GM12892 (cell line): ENCODE data around the gene TACC2.

Experiments used
- DNase-seq: peaks from one replicate; pipeline ENCODE4 v3.0.0; 2011; ENCODE audit not compliant: insufficient read length
- FAIRE-seq: peaks from 2 replicates; lab custom pipeline; 2011; peaks lifted over from hg19 to GRCh38; lab: Jason Lieb, UNC
- POLR2A ChIP-seq: IDR thresholded peaks from 2 replicates; pipeline ENCODE4 v1.6.1; 2011; ENCODE audit warnings: low read depth, low read length, control low read depth
- POLR2AphosphoS5 ChIP-seq: IDR thresholded peaks from 2 replicates; pipeline ENCODE4 v1.6.1; 2011; ENCODE audit warnings: low read depth, low read length, control low read depth
- TAF1 ChIP-seq: IDR thresholded peaks from 2 replicates; pipeline ENCODE4 v1.6.1; 2011; ENCODE audit warnings: low read depth, mild to moderate bottlenecking, control low read depth, low read length, borderline replicate concordance

TACC2 gene

DNA sequence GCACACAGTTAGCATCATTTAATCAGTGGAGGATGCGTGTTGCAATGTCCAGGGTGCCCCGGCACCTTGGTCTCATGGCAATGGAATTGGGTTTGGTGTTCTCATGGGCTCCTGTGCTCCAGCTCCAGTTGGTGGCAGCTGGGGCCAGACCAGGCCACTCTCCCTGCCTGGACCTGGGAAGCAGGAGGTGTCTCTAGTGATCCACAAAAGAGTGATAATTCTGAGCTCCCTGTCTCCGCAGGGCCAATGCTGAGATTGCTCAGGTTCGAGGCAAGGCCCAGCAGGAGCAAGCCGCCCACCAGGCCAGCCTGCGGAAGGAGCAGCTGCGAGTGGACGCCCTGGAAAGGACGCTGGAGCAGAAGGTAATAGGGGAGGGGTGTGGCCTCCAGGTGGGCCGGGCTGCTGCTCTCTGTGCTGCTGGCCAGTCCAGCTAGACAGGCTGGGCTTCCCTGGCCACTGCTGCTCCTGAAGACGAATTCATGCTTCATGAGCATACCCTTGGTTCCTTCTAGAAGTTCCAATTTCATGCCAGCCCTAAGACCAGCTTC is 260.4 kb downstream of the TACC2 start:
- FAIRE-seq = no peak
- TF ChIP-seq POLR2AphosphoS5 (no peak), TAF1 (no peak), POLR2A (no peak)
- no peak for DNase-seq

DNA sequence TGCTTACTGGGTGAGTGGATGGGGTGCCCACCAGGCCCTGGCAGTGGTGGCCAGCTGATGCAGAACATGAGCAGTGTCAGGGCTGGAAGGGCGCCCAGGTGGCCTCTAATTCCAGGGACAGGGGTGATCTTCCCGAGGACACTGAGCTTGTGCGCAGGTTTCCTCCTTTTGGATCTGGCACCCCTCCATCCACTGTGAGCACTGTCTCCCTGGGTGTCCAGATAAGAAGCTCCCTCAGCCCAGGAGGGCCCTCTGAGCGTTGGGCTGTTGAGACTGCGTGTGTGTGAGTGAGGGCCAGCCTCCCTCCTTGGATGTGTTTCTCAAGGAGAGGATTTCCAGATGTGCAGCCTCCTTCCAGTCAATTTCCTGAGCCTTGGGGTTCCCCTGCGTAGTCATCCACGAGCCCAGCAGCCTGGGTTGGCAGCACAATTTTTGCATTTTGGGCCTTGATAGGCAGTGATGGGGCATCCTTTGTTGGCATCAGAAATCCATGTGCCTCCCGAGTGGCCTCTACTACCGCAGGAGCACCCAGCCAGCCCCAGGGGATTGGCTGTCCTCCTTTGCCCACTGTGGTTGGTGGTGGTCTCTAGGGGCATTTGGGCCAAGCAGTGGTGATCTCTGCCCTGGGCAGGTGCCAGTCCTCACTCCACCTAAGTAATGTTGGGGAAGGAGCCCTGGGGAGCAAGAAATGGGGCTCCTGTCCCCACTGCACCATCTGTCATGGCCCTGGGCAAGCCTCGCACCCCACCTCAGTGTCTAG is 261.2 kb downstream of the TACC2 start:
- TF ChIP-seq TAF1 (no peak), POLR2AphosphoS5 (no peak), POLR2A (no peak)
- no peak for FAIRE-seq

DNA sequence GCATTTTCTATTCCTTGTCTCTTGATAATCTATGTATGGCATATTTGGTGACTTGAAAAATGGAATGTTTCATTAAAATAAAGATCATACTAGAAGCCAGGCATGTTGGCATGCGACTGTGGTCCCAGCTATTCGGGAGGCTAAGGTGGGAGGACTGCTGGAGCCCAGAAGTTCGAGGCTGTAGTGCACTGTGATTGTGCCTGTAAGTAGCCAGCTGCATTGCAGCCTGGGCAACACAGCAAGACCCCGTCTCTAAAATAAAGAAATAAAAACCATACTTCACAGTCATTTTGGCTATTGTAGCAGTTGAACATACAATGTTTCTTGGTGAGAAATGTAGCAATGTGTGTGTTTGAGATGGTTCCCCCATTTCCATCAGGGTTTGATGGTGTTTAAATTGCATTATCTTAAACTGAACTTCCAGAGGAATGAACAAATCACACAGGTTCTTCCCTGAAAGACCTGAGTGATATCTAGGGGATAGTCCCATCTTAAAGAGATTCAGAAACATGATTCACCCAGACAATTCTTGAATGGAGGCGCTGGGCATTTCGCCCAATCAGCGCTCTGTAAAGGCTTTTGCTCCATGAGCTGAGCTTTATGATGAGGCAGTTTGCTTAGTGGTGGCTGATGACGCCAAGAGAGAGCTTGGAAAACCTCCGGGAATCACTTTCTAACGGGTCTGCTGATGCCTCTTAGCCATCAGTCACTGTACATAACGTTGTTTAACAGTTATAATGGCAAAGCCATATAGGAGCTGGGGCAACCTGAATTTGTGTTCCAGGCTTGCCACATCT is 262.7 kb downstream of the TACC2 start:
- FAIRE-seq (no peak), DNase-seq (no peak)
- TF ChIP-seq POLR2A (no peak), TAF1 (no peak), POLR2AphosphoS5 (no peak)

More for the DNA sequence above, 261.2 kb downstream of the TACC2 start:
- DNase-seq = no peak

DNA sequence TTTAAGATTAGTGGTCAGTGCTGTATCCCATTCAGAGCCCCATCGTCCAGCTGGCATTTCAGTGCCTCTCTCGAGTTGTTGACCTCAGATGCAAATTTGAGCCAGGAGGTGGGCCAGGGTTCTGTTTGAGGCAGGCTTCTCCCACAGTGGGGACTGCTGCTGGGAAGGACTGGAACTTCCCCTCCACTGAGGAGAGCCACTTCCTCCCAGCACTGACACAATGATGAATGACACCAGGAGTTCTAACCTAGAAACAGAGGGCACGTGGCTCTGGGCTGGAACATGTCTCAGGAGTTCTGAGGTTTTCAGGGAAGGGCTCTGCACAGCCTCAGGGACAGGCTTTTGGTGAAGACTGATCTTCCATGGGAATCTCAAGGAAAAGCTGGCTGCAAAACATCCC is 263.8 kb downstream of the TACC2 start:
- no peak for FAIRE-seq
- no peak for DNase-seq
- TF ChIP-seq POLR2AphosphoS5 = no peak
- TF ChIP-seq POLR2A = no peak
- no peak for TF ChIP-seq TAF1

DNA sequence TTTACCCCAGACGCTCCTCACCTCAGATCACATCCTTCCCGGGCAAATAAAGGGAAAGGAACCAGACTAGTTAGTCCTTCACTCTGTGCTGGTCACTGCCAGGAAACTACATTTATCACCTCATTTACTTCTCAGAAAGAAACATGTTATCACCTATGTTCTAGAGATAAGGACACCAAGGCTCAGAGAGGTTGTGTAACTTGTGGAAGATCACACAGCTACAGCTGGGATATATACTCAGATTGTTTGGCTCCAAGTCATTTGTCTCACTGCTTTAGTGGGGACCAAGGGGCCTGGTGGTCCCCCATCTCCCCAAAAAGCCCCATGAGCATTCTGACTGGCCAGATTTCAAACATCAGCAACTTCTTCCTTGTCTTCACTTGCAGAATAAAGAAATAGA is 264.6 kb downstream of the TACC2 start:
- no peak for FAIRE-seq
- TF ChIP-seq POLR2A (no peak), POLR2AphosphoS5 (no peak), TAF1 (no peak)
- DNase-seq = no peak

DNA sequence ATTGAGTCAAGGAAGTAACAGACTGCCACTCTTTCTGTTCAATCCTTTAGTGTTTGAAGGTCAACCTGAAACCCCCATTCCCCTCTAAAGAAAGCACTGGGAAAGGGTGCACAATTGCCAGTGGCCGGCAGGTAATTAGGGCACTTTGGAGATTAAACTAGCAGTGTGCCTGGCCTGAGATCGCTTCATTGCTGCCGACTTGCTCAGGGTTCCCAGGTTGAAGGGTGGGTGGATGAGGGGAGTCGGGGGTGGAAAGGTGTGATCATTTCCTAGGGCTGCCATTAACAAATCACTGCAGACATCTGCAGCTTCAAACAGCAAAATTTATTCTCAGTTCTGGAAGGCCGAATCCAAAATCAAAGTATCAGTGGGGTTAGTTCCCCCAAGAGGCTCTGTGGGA is 265.9 kb downstream of the TACC2 start:
- TF ChIP-seq TAF1 = no peak
- no peak for TF ChIP-seq POLR2AphosphoS5
- no peak for TF ChIP-seq POLR2A
- DNase-seq (no peak), FAIRE-seq (no peak)

DNA sequence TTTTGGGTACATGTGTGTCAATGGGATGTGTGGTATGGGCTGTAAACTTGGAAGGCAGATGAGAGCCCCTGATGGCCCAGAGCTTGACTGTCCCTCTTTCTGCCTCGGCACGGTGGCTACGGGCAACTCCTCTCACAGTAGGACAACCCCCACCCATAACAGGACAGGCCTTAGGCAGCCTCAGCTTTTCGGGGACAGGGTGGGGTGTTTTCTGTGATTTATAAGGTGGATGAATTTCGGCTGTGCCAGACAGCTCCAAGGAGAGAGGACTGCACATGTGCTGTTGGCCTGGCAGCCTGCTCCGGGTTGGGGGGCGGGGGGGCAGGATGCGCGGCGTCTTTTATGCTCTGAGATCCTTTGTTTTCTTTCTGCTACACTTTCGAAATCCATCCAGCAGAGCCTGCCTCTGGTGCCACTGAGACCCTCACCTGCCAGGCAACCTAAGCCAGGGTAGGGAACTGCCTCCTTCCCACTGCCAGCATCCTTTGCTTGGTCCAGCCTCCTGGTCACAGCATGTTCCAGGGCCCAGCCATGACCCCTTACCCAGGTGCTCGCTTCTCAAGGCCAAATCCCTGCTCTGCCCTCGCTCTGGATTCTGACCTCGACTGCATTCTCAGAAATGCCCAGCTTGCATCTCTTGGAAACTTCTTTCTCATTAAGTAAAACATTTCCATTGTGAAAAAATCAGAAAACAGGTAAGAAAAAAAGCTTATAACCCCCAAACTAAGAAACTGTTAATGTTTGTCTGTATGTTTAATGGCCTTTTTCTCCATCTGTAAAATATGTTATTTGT is 266.7 kb downstream of the TACC2 start:
- TF ChIP-seq POLR2AphosphoS5 = no peak
- DNase-seq (no peak), FAIRE-seq (no peak)

DNA sequence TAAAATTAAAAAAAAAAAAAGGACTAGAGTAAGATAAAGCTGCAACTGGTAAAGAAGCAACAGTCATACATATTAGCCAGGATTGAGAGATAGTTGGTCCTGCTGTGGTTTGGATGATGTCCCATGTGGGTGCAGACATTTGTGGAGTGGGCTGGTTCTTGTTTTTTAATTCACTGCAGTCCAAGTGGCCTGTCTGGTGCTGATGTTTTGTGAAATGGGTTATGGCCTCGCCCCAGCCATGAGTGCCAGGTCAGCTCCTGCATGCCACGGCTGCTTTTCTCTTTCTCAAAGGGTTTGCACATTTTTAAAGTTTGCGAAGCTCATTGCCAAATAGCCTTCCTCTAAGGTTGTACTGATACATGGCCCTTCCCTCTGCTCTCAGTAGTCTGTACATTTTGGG is 268.1 kb downstream of the TACC2 start:
- no peak for FAIRE-seq
- TF ChIP-seq POLR2A (no peak), TAF1 (no peak), POLR2AphosphoS5 (no peak)
- DNase-seq = no peak

DNA sequence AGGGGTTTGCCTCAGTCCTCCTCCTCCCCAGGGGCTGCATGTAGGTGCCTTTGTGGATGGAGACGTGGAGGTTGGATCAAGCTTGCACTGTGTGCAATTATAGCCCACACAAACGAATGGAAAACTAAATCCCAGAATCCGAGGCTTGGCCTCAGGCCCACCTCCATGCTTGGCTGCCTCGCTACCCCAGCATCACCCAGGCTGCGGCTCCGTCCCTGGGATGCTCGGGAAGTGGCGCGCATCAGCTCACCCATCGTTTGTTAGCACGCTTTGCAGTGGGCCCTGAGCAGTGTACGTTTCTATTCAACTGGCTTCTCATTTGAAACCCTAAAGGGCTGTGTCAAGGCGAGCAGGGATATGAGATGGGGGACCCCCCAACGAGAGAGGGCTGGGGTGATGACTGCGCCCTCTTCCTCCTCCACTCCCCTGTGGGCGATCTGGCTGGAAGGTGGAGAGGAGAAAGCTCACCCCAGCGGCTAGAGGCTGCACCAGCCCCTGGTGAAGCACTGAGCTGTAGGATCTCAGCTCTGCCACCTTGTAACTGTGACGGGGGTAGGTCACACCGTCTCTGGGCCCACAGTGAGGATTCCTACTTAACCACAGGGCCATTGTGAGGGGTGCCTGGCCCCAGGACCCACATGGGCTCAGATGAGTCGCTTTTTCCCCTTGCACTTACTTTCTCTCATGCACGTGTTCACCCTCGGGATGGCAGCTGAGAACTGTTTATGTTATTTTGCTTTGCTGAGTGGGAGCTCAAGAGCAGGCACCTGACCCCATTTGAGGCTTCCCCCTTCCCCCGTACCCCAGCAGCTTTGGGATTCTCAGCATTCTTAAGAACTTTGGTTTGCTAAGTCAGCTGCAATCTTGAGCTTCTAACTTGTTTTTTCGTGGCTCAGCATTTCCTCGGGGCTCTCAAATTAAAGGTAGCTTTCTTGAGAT is 269.4 kb downstream of the TACC2 start:
- no peak for DNase-seq
- TF ChIP-seq POLR2AphosphoS5 (no peak), POLR2A (no peak), TAF1 (no peak)
- FAIRE-seq = no peak

DNA sequence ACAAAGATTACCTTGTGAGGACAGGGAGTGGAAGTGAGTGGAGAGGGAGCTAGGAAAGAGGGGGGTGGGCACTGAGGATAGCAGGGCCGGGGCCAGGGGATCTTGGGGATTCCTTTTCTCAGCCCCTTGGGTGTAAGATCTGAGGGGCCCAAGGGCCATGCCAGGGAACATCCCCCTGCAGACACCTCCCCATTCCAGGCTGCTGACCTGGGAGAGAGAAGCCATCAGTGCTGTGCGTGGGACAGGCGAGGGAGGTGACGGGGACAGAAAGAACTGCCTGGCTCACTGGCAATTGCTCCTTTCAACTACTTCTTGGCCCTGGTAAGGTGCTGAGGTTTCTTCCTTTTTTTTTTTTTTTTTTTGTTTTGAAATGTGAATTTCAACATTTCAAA is 270.1 kb downstream of the TACC2 start:
- FAIRE-seq (no peak), DNase-seq (no peak)
- TF ChIP-seq POLR2A = no peak
- TF ChIP-seq POLR2AphosphoS5 = no peak
